WERI-Rb-1 (cell line): Measurements from ENCODE around the gene SLC2A8.

Experiments used
- DNase-seq: peaks from one replicate; pipeline ENCODE4 v3.0.0-alpha.2; 2020
- H3K27ac ChIP-seq: fragments of 250-450 bp; sonication (Bioruptor Pico); 2 replicates; pipeline ENCODE4 v1.5.1; 2020; ENCODE audit warnings: mild to moderate bottlenecking, moderate library complexity
- H3K27me3 ChIP-seq: fragments of 250-450 bp; sonication (Bioruptor Pico); 2 replicates; pipeline ENCODE4 v1.5.1; 2021; ENCODE audit warnings: mild to moderate bottlenecking, low read depth, moderate library complexity; ENCODE audit not compliant: insufficient read depth, severe bottlenecking
- H3K36me3 ChIP-seq: fragments of 250-450 bp; sonication (Bioruptor Pico); 2 replicates; pipeline ENCODE4 v1.5.1; 2020; ENCODE audit warnings: mild to moderate bottlenecking, moderate library complexity
- H3K4me3 ChIP-seq: 2 replicates; pipeline ENCODE4 v1.5.1; 2011; ENCODE audit warnings: low read depth, mild to moderate bottlenecking, control low read depth, low read length
- H3K9me3 ChIP-seq: fragments of 250-450 bp; sonication (Bioruptor Pico); 2 replicates; pipeline ENCODE4 v1.5.1; 2021; ENCODE audit warnings: mild to moderate bottlenecking, moderate library complexity; ENCODE audit not compliant: severe bottlenecking
- TF ChIP-seq, protein P1 (sequence below): IDR thresholded peaks from 2 replicates; pipeline ENCODE4 v1.5.1; 2011; ENCODE audit warnings: low read depth, mild to moderate bottlenecking, control low read depth, inconsistent platforms, low read length

SLC2A8 gene

DNA sequence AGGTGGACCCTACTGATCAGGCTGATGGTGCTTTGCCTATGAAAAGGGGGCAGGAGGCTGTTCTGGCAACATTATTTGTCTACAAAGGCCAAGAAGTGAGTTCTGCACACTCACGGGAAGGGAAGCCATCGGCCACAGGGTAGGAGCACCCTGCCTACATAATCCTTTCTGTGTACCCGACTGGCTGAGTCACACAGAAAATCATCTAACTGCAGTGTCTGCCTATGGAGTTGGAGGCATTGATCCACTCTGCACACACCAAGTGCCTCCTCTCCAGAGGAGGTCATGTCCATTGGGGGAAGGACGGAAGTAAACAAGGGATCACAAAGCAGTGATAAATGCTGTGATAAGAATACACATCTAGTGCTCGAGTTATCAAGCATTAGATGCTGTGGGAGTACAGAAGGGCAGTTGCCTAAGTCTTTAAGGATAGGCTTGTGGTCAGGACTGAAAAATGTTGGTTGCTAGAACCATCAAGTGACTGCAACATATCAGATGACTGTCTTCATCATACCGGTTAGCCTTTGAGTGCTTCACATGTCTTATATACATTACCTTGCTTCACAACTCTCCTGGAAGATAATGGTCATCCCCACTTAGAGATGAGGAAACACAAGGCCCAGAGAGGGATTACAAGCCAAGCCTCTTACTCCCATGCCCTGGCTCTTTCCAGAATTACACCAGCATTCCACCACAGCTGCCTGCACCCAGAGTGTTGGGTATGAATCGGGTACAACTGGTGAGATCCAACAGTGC lies 1.3 kb upstream of the SLC2A8 start:
- no peaks in the 10 kb centered on the region for H3K9me3 ChIP-seq
- H3K27me3 ChIP-seq, result no peaks in the 10 kb centered on the region
- peak overlapping the region; percentile 64 for H3K4me3 ChIP-seq
- TF ChIP-seq, protein P1, sequence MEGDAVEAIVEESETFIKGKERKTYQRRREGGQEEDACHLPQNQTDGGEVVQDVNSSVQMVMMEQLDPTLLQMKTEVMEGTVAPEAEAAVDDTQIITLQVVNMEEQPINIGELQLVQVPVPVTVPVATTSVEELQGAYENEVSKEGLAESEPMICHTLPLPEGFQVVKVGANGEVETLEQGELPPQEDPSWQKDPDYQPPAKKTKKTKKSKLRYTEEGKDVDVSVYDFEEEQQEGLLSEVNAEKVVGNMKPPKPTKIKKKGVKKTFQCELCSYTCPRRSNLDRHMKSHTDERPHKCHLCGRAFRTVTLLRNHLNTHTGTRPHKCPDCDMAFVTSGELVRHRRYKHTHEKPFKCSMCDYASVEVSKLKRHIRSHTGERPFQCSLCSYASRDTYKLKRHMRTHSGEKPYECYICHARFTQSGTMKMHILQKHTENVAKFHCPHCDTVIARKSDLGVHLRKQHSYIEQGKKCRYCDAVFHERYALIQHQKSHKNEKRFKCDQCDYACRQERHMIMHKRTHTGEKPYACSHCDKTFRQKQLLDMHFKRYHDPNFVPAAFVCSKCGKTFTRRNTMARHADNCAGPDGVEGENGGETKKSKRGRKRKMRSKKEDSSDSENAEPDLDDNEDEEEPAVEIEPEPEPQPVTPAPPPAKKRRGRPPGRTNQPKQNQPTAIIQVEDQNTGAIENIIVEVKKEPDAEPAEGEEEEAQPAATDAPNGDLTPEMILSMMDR, result no peak
- H3K36me3 ChIP-seq, result peaks cover 43% of the 10 kb centered on the region
- H3K27ac ChIP-seq, result peak overlapping the region; percentile 64
- peak; percentile 23 for DNase-seq

DNA sequence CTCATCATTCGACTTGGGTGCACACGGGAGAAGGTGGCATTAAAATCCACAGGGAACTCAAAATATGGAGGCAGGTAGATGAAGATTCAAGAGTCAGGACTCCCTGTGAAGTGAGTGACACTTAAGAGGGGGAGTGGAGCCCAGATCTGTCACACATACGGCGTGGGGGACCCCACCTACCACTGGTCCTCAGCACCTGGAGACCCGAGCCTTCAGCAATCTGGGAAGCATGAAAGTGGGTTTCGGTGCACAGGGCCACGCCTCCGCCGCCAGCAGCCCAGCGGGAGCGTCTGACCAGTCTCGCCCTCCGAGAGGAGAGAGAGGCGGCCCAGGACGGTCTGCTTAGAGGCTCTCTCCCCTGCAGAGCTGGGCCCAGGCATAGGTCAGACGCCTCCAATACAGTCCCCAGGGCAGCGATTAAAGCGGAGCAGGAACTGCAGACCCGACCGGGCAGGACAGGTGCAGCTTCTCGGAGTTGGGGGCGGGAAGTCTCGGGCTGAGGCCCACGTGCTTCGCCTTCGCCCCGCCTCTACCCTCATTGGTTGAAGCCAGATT lies 639 bp upstream of the SLC2A8 start:
- TF ChIP-seq, protein P1, result no peak
- H3K9me3 ChIP-seq, result no peaks in the 10 kb centered on the region
- no peak for DNase-seq
- peak overlapping the region; percentile 64 for H3K4me3 ChIP-seq
- H3K27ac ChIP-seq, result peak overlapping the region; percentile 64
- H3K36me3 ChIP-seq, result peaks cover 46% of the 10 kb centered on the region
- H3K27me3 ChIP-seq, result no peaks in the 10 kb centered on the region

DNA sequence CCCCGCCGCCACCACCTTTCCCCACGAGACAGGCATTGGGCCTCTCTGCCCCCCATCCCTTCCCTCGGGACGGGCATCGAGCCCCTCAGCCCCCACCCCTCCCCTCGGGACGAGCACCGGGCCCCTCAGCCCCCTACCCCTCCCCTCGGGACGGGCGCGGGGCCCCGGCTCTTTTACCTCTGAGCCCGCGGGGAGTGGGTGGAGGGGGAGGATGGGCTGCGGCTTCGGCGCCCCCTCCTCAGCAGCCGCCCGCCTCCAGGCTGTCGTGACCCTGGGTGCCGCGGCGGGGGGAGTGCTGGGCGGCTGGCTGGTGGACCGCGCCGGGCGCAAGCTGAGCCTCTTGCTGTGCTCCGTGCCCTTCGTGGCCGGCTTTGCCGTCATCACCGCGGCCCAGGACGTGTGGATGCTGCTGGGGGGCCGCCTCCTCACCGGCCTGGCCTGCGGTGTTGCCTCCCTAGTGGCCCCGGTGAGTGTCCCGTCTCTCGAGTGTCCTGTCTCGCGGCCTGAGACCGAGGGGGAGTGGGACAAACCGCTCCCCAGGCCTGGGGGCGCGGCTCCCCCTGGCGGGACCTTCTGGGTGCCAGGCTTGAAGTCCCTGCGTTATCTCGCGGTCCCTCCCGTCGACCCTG lies 791 bp downstream of the SLC2A8 start:
- H3K36me3 ChIP-seq, result peaks cover 54% of the 10 kb centered on the region
- H3K27ac ChIP-seq, result peak overlapping the region; percentile 89
- DNase-seq, result peak; percentile 82
- no peaks in the 10 kb centered on the region for H3K9me3 ChIP-seq
- peak overlapping the region; percentile 60 for H3K4me3 ChIP-seq
- no peaks in the 10 kb centered on the region for H3K27me3 ChIP-seq
- TF ChIP-seq, protein P1, result peak; percentile 92

DNA sequence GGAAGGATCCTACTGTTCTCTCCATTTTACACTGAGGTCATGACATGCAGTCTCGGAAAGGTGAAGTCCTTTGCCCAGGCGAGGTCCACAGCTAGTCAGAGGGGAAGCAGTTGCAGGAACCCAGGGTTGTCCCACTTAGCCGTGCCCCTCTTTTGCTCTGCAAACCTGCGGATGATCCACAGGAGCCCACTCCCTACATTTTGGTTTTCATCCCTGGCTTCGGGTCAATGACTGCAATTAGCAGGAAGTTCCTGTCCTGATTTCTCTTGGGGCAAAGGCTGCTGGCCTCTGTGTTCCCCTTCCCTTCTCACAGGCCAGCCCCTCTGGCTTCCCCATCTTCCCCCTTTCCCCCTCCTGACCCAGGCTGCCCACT lies 1.3 kb downstream of the SLC2A8 start:
- peak overlapping the region; percentile 89 for H3K27ac ChIP-seq
- TF ChIP-seq, protein P1, result no peak
- no peaks in the 10 kb centered on the region for H3K27me3 ChIP-seq
- DNase-seq, result peak; percentile 5
- no peaks in the 10 kb centered on the region for H3K9me3 ChIP-seq
- H3K36me3 ChIP-seq, result peaks cover 55% of the 10 kb centered on the region
- H3K4me3 ChIP-seq, result peak overlapping the region; percentile 60

DNA sequence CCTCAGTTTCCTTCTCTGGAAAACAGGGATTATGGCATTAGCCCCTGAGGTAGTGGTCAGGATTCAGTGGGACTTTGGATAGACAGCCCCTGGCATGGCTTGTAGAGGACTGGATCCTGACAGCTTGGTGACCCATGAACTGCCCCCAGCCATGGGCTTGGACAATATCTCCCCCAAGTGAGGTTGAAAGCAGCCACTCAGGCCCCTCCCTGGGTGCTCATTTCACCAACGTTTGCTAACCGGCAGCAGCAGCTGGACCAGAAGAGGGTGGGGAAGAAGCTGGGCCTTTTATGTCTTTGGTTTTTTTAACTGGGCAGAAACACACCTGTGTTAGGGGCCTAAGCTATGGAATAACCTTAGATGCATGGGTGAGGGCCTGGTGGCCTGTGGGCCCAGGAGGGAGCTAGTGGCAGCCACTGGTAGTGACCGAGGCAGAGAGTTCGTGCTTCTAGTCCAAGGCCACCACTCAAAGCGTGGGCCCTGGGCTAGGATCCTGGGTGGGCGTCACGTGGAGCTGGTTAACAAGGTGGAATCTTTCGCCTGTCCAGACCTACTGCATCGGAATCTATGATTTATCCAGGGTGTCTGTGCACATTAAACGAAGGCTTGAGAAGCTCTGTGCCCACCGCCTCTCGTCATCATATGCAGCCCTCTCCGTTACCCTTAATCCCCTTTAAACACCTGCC lies 1.9 kb downstream of the SLC2A8 start:
- DNase-seq, result peak; percentile 22
- H3K36me3 ChIP-seq, result peaks cover 60% of the 10 kb centered on the region
- no peaks in the 10 kb centered on the region for H3K27me3 ChIP-seq
- no peaks in the 10 kb centered on the region for H3K9me3 ChIP-seq
- peak overlapping the region; percentile 60 for H3K4me3 ChIP-seq
- H3K27ac ChIP-seq, result peak overlapping the region; percentile 89
- TF ChIP-seq, protein P1, result 0 out of 2 replicates have a peak, but pooled peaks have one; percentile 10
